ENCODE measurements around the gene RBM19. TPM values are rescaled to one million over a fixed set of nuclear protein-coding genes. Genes with fewer than 3 reads are reported as not detected.

Gene RBM19
- total RNA-seq, 1 donor = 22.6 TPM

DNA sequence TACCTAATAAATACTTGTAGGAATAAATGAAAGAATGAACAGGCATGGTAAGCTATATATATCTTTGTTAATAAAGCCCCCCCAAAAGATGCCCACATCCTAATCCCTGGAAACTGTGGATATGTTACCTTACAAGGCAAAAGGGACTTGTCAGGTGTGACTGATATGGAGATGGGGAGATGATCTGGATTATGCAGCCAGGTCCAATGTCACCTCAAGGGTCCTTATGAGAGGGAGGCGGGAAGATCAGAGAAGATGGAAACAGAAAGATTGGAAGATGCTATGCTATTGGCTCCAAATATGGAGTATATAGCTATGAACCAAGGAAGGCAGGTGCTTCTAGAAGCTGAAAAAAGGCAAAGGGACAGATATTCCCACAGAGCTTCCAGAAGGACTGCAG, 3.4 kb downstream of the RBM19 start:
- DNase-seq (ENCODE audit: low read depth) = no peak
- no peak for TF ChIP-seq CTCF (IDR thresholded peaks at IDR 0.05; ENCODE audit: insufficient read depth, low read length)
- H3K4me3 ChIP-seq (ENCODE audit: low read depth, low read length) = no peak overlapping the region

- no peak overlapping the region for H3K4me3 ChIP-seq (ENCODE audit: low read depth, low read length)
- peak; percentile 14 for DNase-seq (ENCODE audit: low read depth)
- no peak for TF ChIP-seq CTCF (IDR thresholded peaks at IDR 0.05; ENCODE audit: insufficient read depth, low read length)
Measured at GRCh38 chr12:113961921-113962710, 4.0 kb downstream of the RBM19 start.

- H3K4me3 ChIP-seq (ENCODE audit: low read depth, low read length) = no peak overlapping the region
- no peak for TF ChIP-seq CTCF (IDR thresholded peaks at IDR 0.05; ENCODE audit: insufficient read depth, low read length)
- DNase-seq (ENCODE audit: low read depth) = no peak
Measured at GRCh38 chr12:113960030-113960429, 6.1 kb downstream of the RBM19 start.

- no peak for DNase-seq (ENCODE audit: low read depth)
- TF ChIP-seq CTCF (IDR thresholded peaks at IDR 0.05; ENCODE audit: insufficient read depth, low read length) = no peak
- H3K4me3 ChIP-seq (ENCODE audit: low read depth, low read length) = no peak overlapping the region
Measured at GRCh38 chr12:113959096-113959495, 7.0 kb downstream of the RBM19 start.

DNA sequence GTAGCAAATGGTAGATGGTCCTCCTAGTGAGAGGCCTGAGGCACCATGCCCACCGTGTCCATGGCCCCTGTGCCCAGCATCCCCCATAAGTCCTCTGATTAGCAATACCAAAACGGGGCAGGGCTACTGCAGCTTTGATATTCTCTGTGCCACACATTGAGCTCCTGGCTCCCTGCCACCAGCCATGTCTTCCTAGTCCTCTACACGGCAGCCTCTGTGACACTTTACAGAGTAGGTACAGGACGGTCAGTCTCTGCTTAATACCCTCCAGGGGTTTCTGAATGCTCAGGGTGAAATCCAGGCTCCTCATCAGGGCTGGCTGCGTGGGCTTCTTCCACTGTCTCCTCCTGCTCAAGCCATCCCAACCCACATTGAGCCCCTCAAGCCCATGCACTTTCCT, 8.0 kb downstream of the RBM19 start:
- no peak overlapping the region for H3K4me3 ChIP-seq (ENCODE audit: low read depth, low read length)
- TF ChIP-seq CTCF (IDR thresholded peaks at IDR 0.05; ENCODE audit: insufficient read depth, low read length) = no peak
- no peak for DNase-seq (ENCODE audit: low read depth)

GRCh38 chr12:113957627-113958026, 8.5 kb downstream of the RBM19 start:
- no peak for DNase-seq (ENCODE audit: low read depth)
- H3K4me3 ChIP-seq (ENCODE audit: low read depth, low read length) = no peak overlapping the region
- TF ChIP-seq CTCF (IDR thresholded peaks at IDR 0.05; ENCODE audit: insufficient read depth, low read length) = no peak

All from fibroblast of the aortic adventitia (primary cell).